IMR-90 (cell line): ENCODE results near the gene ARHGAP12.

Experiments used
- BHLHE40 ChIP-seq: fragments of 150-350 bp; IDR thresholded peaks from 2 replicates; pipeline ENCODE4 v1.6.1; 2016; ENCODE audit warnings: mild to moderate bottlenecking, low read depth, low read length
- CHD1 ChIP-seq: IDR thresholded peaks from 2 replicates; pipeline ENCODE4 v1.6.1; 2012; ENCODE audit warnings: low read depth, low read length, improper control_type of control experiment
- CTCF ChIP-seq: conservative IDR thresholded peaks from 2 replicates; pipeline ENCODE4 v1.5.1; 2012; ENCODE audit warnings: mild to moderate bottlenecking, low read depth, low read length, improper control_type of control experiment
- ELK1 ChIP-seq: fragments of 150-350 bp; IDR thresholded peaks from 2 replicates; pipeline ENCODE4 v1.6.1; 2016; ENCODE audit warnings: low read depth, mild to moderate bottlenecking, low read length, moderate library complexity, borderline replicate concordance
- FOS ChIP-seq: fragments of 150-350 bp; IDR thresholded peaks from 2 replicates; pipeline ENCODE4 v1.6.1; 2016; ENCODE audit warnings: low read depth, low read length
- MAFK ChIP-seq: IDR thresholded peaks from 2 replicates; pipeline ENCODE4 v1.6.1; 2012; ENCODE audit warnings: low read depth, low read length, improper control_type of control experiment
- MXI1 ChIP-seq: IDR thresholded peaks from 2 replicates; pipeline ENCODE4 v1.6.1; 2012; ENCODE audit warnings: low read depth, mild to moderate bottlenecking, low read length, moderate library complexity, borderline replicate concordance
- NFE2L2 ChIP-seq: fragments of 150-350 bp; IDR thresholded peaks from 2 replicates; pipeline ENCODE4 v1.6.1; 2016; ENCODE audit warnings: low read depth, mild to moderate bottlenecking, low read length
- POLR2A ChIP-seq: IDR thresholded peaks from 2 replicates; pipeline ENCODE4 v1.6.1; 2012; ENCODE audit warnings: mild to moderate bottlenecking, low read depth, low read length
- RAD21 ChIP-seq: IDR thresholded peaks from 2 replicates; pipeline ENCODE4 v1.6.1; 2012; ENCODE audit warnings: low read length, improper control_type of control experiment
- RCOR1 ChIP-seq: IDR thresholded peaks from 2 replicates; pipeline ENCODE4 v1.6.1; 2012; ENCODE audit warnings: mild to moderate bottlenecking, low read length, improper control_type of control experiment; ENCODE audit not compliant: insufficient replicate concordance
- RFX5 ChIP-seq: IDR thresholded peaks from 2 replicates; pipeline ENCODE4 v1.8.0; 2012; ENCODE audit warnings: low read depth, mild to moderate bottlenecking, low read length, moderate library complexity
- SMC3 ChIP-seq: fragments of 150-350 bp; IDR thresholded peaks from 2 replicates; pipeline ENCODE4 v1.6.1; 2016; ENCODE audit warnings: low read depth, mild to moderate bottlenecking, antibody characterized with exemption, low read length, moderate library complexity
- TF ChIP-seq, protein P1 (sequence below): fragments of 150-350 bp; IDR thresholded peaks from 2 replicates; pipeline ENCODE4 v1.6.1; 2017; ENCODE audit warnings: mild to moderate bottlenecking, antibody characterized with exemption, low read length, low read depth

DNA sequence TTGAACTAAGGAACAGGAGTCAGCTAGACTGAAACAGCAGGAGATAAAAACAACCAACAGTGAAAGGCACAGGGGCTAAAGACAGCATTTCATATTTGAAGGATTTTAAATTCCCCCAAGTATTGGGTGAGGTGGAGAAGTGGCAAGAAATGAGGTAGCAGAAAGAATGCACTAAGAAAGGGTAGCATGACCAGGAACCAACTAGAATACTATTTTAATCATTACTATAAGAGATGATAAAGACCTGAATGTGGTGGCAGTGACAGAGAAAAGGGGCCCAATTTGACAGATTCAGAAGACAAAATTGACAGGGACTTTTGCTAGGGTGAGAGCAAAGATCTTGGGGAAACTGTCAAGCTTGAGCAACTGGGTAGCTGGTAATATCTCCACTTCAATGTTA is 94.9 kb downstream of the ARHGAP12 start:
- no peak for TF ChIP-seq CTCF
- no peak for TF ChIP-seq POLR2A
- no peak for TF ChIP-seq CHD1
- TF ChIP-seq BHLHE40: no peak
- TF ChIP-seq SMC3: no peak
- no peak for TF ChIP-seq MAFK
- TF ChIP-seq NFE2L2: no peak
- TF ChIP-seq RAD21: no peak
- no peak for TF ChIP-seq RFX5
- no peak for TF ChIP-seq FOS
- TF ChIP-seq ELK1: no peak
- TF ChIP-seq RCOR1: no peak
- no peak for TF ChIP-seq MXI1
- TF ChIP-seq, protein P1, sequence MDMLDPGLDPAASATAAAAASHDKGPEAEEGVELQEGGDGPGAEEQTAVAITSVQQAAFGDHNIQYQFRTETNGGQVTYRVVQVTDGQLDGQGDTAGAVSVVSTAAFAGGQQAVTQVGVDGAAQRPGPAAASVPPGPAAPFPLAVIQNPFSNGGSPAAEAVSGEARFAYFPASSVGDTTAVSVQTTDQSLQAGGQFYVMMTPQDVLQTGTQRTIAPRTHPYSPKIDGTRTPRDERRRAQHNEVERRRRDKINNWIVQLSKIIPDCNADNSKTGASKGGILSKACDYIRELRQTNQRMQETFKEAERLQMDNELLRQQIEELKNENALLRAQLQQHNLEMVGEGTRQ: no peak
